Measurements from ENCODE around the gene TRMT6.

Gene TRMT6

GRCh38 chr20:5947276-5947675, 3.1 kb downstream of the TRMT6 start:
- TF ChIP-seq CSDC2 (CRISPR knock-in tag; IDR thresholded peaks at IDR 0.05) (no peak), SNAI2 (CRISPR knock-in tag; IDR thresholded peaks at IDR 0.05) (no peak), ARNTL (CRISPR knock-in tag; IDR thresholded peaks at IDR 0.05; ENCODE audit: borderline replicate concordance, low read depth) (no peak), ZFP3 (CRISPR knock-in tag; IDR thresholded peaks at IDR 0.05) (no peak)
- no peak for ATAC-seq

DNA sequence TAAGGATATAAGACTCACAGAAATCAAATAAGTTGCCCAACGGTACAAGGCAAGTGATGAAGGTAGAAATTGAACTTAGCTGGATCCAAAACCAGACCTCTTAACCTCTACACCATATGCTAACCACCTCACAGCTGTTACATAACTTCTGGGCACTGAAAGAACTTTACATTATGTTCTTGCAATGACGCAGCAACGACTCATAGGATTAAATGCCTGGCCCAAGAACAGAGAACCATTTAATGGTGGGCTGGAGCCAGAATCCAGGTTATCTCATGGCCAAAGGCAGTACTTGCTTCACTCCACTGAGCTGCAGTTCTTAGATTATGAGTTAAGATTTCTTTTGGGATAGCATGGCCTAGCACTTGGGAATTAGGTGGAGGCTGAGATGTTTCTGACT, 4.4 kb downstream of the TRMT6 start:
- no peak for ATAC-seq
- no peak for TF ChIP-seq ZFP30 (CRISPR knock-in tag; IDR thresholded peaks at IDR 0.05)
- no peak for TF ChIP-seq GLIS3 (CRISPR knock-in tag; IDR thresholded peaks at IDR 0.05)
- TF ChIP-seq, protein P1, sequence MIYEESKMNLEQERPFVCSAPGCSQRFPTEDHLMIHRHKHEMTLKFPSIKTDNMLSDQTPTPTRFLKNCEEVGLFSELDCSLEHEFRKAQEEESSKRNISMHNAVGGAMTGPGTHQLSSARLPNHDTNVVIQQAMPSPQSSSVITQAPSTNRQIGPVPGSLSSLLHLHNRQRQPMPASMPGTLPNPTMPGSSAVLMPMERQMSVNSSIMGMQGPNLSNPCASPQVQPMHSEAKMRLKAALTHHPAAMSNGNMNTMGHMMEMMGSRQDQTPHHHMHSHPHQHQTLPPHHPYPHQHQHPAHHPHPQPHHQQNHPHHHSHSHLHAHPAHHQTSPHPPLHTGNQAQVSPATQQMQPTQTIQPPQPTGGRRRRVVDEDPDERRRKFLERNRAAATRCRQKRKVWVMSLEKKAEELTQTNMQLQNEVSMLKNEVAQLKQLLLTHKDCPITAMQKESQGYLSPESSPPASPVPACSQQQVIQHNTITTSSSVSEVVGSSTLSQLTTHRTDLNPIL (CRISPR knock-in tag; IDR thresholded peaks at IDR 0.05; ENCODE audit: low read depth), result no peak
- no peak for TF ChIP-seq PPARA (CRISPR knock-in tag; IDR thresholded peaks at IDR 0.05; ENCODE audit: borderline replicate concordance)
- TF ChIP-seq ZNF565 (CRISPR knock-in tag; conservative IDR thresholded peaks at IDR 0.05; ENCODE audit: low read depth), result no peak
- TF ChIP-seq RARB (CRISPR knock-in tag; IDR thresholded peaks at IDR 0.05), result no peak
- TF ChIP-seq OSR1 (CRISPR knock-in tag; IDR thresholded peaks at IDR 0.05), result no peak
- no peak for TF ChIP-seq ESRRG (CRISPR knock-in tag; IDR thresholded peaks at IDR 0.05)
- no peak for TF ChIP-seq ZFP3 (CRISPR knock-in tag; IDR thresholded peaks at IDR 0.05)

DNA sequence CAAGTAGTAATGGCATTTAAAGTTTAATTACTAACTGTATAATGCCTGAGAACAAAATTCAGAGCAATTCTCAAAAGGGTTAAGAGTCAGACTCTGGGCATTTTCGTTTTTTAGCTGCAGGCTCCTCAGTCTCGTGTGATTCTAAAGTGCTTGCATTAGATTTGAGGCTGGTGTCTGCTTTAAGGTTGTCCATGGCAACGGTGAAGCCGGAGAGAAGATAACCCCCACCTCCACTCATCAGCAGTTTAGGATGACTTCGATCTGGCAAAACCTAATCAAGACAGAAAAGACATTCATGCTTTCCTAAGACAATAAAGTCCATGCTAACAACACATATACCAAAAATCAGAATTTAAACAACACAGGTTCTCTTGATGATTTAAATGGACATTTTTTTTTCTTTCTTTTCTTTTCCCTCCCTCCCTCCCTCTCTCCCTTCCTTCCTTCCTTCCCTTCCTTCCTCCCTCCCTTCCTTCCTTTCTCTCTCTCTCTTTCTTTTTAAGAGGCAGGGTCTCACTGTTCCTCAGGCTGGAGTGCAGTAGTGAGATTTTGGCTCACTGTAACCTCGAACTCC, 11.8 kb downstream of the TRMT6 start:
- no peak for ATAC-seq
- no peak for TF ChIP-seq POU6F1 (CRISPR knock-in tag; IDR thresholded peaks at IDR 0.05; ENCODE audit: borderline replicate concordance, low read depth)
- no peak for TF ChIP-seq TCF4 (CRISPR knock-in tag; IDR thresholded peaks at IDR 0.05; ENCODE audit: borderline replicate concordance)
- no peak for TF ChIP-seq ZFP30 (CRISPR knock-in tag; IDR thresholded peaks at IDR 0.05)
- TF ChIP-seq CSDC2 (CRISPR knock-in tag; IDR thresholded peaks at IDR 0.05), result no peak
- no peak for TF ChIP-seq ZNF70 (CRISPR knock-in tag; IDR thresholded peaks at IDR 0.05)
- TF ChIP-seq BACH2 (CRISPR knock-in tag; IDR thresholded peaks at IDR 0.05; ENCODE audit: borderline replicate concordance), result no peak
- TF ChIP-seq, protein P2, sequence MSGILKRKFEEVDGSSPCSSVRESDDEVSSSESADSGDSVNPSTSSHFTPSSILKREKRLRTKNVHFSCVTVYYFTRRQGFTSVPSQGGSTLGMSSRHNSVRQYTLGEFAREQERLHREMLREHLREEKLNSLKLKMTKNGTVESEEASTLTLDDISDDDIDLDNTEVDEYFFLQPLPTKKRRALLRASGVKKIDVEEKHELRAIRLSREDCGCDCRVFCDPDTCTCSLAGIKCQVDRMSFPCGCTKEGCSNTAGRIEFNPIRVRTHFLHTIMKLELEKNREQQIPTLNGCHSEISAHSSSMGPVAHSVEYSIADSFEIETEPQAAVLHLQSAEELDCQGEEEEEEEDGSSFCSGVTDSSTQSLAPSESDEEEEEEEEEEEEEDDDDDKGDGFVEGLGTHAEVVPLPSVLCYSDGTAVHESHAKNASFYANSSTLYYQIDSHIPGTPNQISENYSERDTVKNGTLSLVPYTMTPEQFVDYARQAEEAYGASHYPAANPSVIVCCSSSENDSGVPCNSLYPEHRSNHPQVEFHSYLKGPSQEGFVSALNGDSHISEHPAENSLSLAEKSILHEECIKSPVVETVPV (CRISPR knock-in tag; IDR thresholded peaks at IDR 0.05), result no peak
- no peak for TF ChIP-seq GLIS3 (CRISPR knock-in tag; IDR thresholded peaks at IDR 0.05)
- TF ChIP-seq ARNTL (CRISPR knock-in tag; IDR thresholded peaks at IDR 0.05; ENCODE audit: borderline replicate concordance, low read depth), result no peak
- TF ChIP-seq ZFP3 (CRISPR knock-in tag; IDR thresholded peaks at IDR 0.05), result no peak
- TF ChIP-seq, protein P1 (CRISPR knock-in tag; IDR thresholded peaks at IDR 0.05; ENCODE audit: low read depth), result no peak
- TF ChIP-seq RARB (CRISPR knock-in tag; IDR thresholded peaks at IDR 0.05), result no peak
- TF ChIP-seq TOX (CRISPR knock-in tag; IDR thresholded peaks at IDR 0.05; ENCODE audit: borderline replicate concordance), result no peak
- TF ChIP-seq SNAI2 (CRISPR knock-in tag; IDR thresholded peaks at IDR 0.05), result no peak
- no peak for TF ChIP-seq ZNF565 (CRISPR knock-in tag; conservative IDR thresholded peaks at IDR 0.05; ENCODE audit: low read depth)
- TF ChIP-seq ZNF8 (CRISPR knock-in tag; IDR thresholded peaks at IDR 0.05), result no peak
- TF ChIP-seq PATZ1 (CRISPR knock-in tag; IDR thresholded peaks at IDR 0.05; ENCODE audit: borderline replicate concordance), result no peak
- TF ChIP-seq ISL1 (CRISPR knock-in tag; IDR thresholded peaks at IDR 0.05), result no peak
- TF ChIP-seq ZC3H10 (CRISPR knock-in tag; IDR thresholded peaks at IDR 0.05), result no peak
- TF ChIP-seq, protein P3, sequence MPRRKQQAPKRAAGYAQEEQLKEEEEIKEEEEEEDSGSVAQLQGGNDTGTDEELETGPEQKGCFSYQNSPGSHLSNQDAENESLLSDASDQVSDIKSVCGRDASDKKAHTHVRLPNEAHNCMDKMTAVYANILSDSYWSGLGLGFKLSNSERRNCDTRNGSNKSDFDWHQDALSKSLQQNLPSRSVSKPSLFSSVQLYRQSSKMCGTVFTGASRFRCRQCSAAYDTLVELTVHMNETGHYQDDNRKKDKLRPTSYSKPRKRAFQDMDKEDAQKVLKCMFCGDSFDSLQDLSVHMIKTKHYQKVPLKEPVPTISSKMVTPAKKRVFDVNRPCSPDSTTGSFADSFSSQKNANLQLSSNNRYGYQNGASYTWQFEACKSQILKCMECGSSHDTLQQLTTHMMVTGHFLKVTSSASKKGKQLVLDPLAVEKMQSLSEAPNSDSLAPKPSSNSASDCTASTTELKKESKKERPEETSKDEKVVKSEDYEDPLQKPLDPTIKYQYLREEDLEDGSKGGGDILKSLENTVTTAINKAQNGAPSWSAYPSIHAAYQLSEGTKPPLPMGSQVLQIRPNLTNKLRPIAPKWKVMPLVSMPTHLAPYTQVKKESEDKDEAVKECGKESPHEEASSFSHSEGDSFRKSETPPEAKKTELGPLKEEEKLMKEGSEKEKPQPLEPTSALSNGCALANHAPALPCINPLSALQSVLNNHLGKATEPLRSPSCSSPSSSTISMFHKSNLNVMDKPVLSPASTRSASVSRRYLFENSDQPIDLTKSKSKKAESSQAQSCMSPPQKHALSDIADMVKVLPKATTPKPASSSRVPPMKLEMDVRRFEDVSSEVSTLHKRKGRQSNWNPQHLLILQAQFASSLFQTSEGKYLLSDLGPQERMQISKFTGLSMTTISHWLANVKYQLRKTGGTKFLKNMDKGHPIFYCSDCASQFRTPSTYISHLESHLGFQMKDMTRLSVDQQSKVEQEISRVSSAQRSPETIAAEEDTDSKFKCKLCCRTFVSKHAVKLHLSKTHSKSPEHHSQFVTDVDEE (CRISPR knock-in tag; IDR thresholded peaks at IDR 0.05), result no peak

All from SK-N-SH treated with all-trans-retinoic acid at 6 μM for 48 hours (cell line).